Muscle layer of colon (tissue), 2 donors: ENCODE measurements around the gene ARSG.
A peak's percentile ranks its signal among the peaks of the same experiment; 100 is the strongest.

Experiments used
- H3K27ac ChIP-seq: one replicate; pipeline ENCODE4 v1.7.0; 2013; ENCODE audit warnings: low read depth, mild to moderate bottlenecking, low read length, moderate library complexity
- H3K27me3 ChIP-seq, 2 donors: one replicate each; pipeline ENCODE4 v1.7.0; 2013; ENCODE audit warnings: low read length in 2 of 2, mild to moderate bottlenecking in 2 of 2; ENCODE audit not compliant: insufficient read depth in 2 of 2, control insufficient read depth in 1 of 2
- H3K36me3 ChIP-seq: one replicate; pipeline ENCODE4 v1.7.0; 2013; ENCODE audit warnings: mild to moderate bottlenecking, low read length; ENCODE audit not compliant: insufficient read depth
- H3K4me1 ChIP-seq: one replicate; pipeline ENCODE4 v1.7.0; 2013; ENCODE audit warnings: mild to moderate bottlenecking, low read length; ENCODE audit not compliant: insufficient read depth
- H3K4me3 ChIP-seq, 2 donors: one replicate each; pipeline ENCODE4 v1.7.0; 2013; ENCODE audit warnings: low read length in 2 of 2, low read depth in 1 of 2, mild to moderate bottlenecking in 1 of 2, moderate library complexity in 1 of 2
- H3K9ac ChIP-seq: one replicate; pipeline ENCODE4 v1.7.0; 2013; ENCODE audit warnings: low read length
- H3K9me3 ChIP-seq: one replicate; pipeline ENCODE4 v1.7.0; 2013; ENCODE audit warnings: mild to moderate bottlenecking, low read length
- donor health status: abdominal sarcoma.
- donor health status: Adenocarcinoma of cecum.

The ARSG gene

DNA sequence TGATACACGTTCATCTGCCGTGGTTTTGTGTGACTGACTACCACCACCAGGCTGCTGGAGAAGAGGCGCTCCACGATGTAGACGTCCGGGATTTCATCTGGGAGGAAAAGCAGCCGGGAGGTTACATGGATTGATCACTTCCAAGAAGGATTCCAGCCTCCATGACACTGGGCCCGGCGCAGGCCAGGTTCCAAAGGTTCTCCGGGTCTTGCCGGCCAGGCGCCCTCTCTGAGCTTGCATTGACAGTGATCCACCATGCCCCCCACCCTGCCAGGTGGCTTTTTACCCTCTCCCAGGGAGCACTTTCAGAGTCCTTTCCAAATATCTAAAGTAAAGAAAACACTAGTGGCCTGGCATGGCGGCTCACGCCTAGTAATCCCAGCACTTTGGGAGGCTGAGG is 159.5 kb downstream of the ARSG start:
- Histone ChIP-seq H3K4me3 (no peak overlapping the region), H3K36me3 (peaks cover 53% of the 10 kb centered on the region), H3K27me3 (no peaks in the 10 kb centered on the region), H3K9me3 (no peaks in the 10 kb centered on the region), H3K9ac (no peak overlapping the region), H3K4me1 (peaks cover 4% of the 10 kb centered on the region), H3K27ac (no peak overlapping the region)

DNA sequence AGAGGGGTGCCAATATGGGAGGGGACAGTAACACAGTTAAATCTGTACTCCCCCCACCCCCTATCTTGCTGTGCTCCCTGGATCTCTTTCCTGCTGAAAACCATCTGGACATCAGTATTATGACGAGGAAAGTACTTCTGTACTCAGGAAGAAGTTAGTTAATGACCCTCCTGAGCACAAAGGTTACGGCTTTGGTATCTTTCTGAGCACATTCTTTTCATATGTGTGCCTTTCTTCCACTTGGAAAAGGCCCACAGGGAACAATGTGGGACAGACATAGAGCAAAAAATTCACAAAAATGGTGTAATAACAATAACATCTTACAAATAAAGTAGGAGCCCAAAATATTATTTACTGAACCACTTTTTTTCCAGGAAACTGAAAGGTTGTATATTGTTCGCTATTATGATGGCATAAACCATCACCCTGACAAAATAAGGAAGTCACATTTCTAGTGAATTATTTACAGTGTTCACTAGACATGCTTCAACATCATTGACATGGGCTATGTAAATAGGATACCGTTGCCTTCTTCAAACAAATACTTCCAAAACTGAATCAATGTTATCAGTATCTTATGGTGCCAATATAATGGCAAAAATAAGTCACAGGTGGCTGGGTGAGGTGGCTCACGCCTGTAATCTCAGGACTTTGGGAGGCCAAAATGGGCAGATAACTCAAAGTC is 160.5 kb downstream of the ARSG start:
- Histone ChIP-seq H3K9me3 (no peaks in the 10 kb centered on the region), H3K27me3 (no peaks in the 10 kb centered on the region), H3K4me3 (no peak overlapping the region), H3K27ac (no peak overlapping the region), H3K9ac (no peak overlapping the region), H3K36me3 (peaks cover 44% of the 10 kb centered on the region), H3K4me1 (peaks cover 10% of the 10 kb centered on the region)

DNA sequence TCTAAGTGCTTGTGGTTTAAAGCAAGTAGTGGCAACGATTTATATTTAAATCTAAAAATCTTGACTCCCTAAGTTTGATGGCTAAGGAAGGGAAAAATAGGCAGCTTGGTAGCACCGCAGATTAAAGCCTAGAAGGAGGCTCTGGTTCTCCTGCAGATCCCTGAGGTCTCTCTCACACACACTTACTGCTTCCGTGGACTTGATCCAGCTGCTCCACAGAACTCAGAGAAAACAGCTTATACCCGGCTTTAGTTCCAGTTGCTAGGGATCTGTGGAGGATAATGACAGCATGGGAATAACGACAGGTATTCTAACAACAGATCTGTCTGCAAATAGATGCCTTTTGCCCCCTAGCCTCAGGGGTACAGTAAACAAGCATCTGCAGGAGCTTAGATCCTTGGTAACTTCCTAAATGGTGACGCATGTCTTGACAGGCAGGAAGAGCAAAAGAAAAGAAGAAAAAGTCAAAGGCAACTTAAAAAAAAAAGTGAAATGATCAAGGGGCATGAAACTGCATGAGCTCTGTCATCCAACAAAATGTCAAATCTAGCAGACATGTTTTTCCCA is 161.5 kb downstream of the ARSG start:
- Histone ChIP-seq H3K27ac (no peak overlapping the region), H3K9ac (no peak overlapping the region), H3K9me3 (no peaks in the 10 kb centered on the region), H3K27me3 (no peaks in the 10 kb centered on the region), H3K4me3 (no peak overlapping the region), H3K4me1 (peaks cover 10% of the 10 kb centered on the region), H3K36me3 (peaks cover 41% of the 10 kb centered on the region)

DNA sequence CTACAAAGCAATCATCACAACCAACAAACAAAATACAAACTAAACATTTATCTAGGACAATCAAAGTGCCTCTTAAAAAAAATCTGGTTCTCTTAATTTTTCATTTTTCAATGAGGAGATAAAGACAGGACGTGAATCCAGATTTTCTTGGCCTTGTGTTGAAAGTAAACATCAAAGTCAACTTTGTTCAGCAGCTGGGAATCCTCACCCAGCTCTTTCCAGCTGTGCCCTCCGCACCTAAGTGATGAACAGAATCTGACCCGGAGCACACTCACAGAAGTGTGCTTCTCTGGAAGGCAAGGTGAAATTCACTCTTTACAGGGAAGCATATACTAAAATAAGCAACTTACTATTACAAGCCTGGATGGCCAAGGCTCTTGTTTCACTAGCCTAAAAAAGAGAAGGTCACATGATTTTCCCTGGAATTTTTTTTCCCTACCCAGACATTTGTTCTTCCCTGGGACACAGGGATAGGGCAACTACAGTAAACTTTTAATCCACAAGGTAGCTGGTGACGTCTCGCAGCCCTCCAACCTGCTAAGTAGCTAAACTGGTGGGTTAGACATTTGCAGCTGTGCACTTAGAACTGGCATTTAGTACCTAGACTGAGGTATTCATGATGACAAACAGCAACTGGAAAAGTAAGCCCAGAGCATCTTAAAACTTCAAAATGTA is 162.8 kb downstream of the ARSG start:
- Histone ChIP-seq H3K4me3 (no peak overlapping the region), H3K9ac (no peak overlapping the region), H3K36me3 (peaks cover 31% of the 10 kb centered on the region), H3K27ac (no peak overlapping the region), H3K9me3 (no peaks in the 10 kb centered on the region), H3K27me3 (no peaks in the 10 kb centered on the region), H3K4me1 (peaks cover 10% of the 10 kb centered on the region)

DNA sequence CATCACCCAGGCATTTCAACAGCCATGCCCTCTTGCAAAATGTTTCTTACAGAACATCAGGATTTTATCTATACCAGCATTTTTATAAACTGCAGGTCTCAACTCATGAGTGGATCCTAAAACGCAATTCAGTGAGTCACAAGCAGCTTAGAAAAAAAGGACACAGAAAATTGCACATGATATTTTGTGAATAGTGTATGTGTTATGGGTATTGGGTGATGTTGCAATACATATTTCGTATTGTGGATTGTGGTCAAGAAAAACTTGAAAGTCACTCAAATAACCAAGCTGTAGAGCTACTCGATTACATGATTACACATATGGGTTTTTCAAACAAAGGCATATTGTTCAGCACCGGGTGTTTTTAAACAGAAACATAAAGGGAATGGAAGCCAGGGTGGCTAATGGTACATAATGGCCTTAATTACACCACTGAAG is 164.6 kb downstream of the ARSG start:
- H3K9me3 ChIP-seq, result no peaks in the 10 kb centered on the region
- peaks cover 10% of the 10 kb centered on the region for H3K4me1 ChIP-seq
- H3K4me3 ChIP-seq, result peak overlapping the region in 1 of 2 donors; percentile 65
- peak overlapping the region; percentile 12 for H3K9ac ChIP-seq
- no peak overlapping the region for H3K27ac ChIP-seq
- H3K27me3 ChIP-seq, result no peaks in the 10 kb centered on the region
- peaks cover 14% of the 10 kb centered on the region for H3K36me3 ChIP-seq

DNA sequence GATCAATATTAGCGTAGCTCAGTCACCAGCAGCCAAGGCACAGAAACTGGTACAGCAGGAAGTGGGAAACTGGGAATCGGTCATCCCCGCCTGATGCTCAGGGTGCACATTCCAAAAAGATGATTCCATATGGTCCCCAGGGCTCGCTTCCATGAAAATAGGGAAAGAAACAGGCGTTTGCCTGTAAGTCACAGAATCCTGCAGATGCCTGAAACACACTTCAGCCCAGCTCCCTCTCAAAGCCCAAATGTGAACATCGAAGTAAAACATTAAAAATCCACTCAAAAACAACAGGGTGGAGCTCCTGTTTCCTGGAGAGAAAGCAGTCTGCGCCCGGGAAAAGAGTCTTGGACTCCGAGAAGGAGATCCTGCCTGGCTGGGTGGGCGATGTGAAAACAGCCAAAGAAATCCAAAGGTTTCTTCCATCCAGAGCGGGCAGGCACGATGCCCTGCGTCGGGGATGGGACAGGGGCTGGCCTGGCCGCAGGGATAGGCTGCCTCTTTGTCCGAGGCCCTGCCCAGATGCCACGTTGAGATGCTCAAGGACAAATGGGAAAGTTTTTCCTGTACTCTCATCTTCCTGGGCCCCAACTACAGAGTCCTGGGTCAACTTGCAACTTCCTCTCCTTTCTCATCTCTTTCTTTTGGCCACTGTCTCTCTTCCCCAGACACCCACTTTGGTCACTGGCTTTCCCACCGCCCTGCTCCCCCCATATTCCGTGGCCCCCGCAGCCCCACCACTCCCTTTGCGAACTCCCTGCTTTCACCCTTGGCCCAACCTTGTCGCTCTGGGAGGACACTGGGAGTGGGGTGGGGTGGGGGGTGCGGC is 165.3 kb downstream of the ARSG start:
- Histone ChIP-seq H3K27me3 (no peaks in the 10 kb centered on the region), H3K9me3 (no peaks in the 10 kb centered on the region), H3K36me3 (peaks cover 11% of the 10 kb centered on the region), H3K27ac (peak overlapping the region; percentile 91), H3K4me1 (peaks cover 10% of the 10 kb centered on the region), H3K4me3 (peak overlapping the region; percentile 60 to 65), H3K9ac (peak overlapping the region; percentile 16)

DNA sequence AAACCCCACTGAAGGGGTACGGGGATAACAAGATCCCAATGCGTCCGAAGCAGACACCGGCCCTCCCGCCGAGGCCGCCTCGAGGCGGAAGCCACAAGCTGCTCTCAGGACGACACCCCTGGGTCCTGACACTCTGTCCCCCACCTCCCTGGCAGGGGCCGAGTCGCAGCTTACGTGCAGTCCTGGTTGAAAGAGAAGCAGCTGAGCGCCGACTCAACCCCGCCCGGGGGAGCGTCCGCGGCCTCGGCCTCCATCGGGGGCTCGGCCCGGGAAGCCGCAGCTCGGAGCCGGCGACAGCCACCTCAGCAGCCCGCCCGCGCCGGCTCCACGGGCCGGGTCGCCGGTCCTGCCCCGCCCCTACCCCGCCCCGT is 165.9 kb downstream of the ARSG start, which contains the start of gene WIPI1:
Gene WIPI1 (minus strand): TSS at position 329 of the 371 bp plus-strand sequence. CDS start 75 bp downstream, at position 254.
- peak within 1 kb of the TSS; percentile 16 for H3K9ac ChIP-seq
- peak within 1 kb of the TSS; percentile 60 to 65 for H3K4me3 ChIP-seq
- no peaks in the 10 kb centered on the region for H3K27me3 ChIP-seq
- peak within 1 kb of the TSS; percentile 91 for H3K27ac ChIP-seq
- H3K4me1 ChIP-seq, result peaks cover 10% of the 10 kb centered on the region
- H3K9me3 ChIP-seq, result no peaks in the 10 kb centered on the region
- H3K36me3 ChIP-seq, result peaks cover 7% of the 10 kb centered on the region

DNA sequence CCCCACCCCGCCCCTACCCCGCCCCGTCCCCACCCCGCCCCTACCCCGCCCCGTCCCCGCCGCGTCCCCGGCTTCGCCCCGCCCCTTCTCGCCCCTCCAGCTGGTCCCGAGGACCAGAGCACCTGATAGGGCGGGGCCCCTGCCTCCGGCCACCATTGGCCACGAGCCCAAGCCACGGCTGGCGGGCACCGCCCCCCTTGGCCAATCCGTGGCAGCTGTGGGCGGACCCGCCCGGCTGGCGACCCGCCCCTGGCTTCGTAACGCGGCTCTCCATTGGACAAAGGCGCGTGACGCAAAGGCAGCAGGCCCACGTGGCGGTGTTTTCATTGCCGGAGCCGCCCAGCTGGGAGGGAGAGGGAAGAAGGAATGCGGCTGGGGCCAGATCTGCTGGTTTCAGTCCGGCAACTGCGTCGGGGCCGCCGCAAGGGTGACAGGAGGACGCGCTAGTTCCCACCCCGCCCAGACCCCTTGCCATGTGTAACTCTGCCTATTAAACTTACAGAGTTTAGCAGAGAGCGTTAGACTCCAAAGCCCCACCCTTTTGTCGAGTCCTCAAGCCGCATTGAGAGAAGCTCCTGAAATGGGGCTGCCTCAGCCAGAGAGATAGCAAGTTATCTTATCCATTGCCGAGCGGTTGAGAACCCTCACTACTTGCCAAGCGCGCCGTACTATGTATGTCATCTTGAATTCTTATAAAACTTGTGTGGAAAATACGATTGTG is 166.4 kb downstream of the ARSG start:
- H3K36me3 ChIP-seq, result peaks cover 1% of the 10 kb centered on the region
- peaks cover 10% of the 10 kb centered on the region for H3K4me1 ChIP-seq
- peak overlapping the region; percentile 12 for H3K9ac ChIP-seq
- no peaks in the 10 kb centered on the region for H3K9me3 ChIP-seq
- peak overlapping the region; percentile 40 to 56 for H3K4me3 ChIP-seq
- no peaks in the 10 kb centered on the region for H3K27me3 ChIP-seq
- H3K27ac ChIP-seq, result peak overlapping the region; percentile 40

DNA sequence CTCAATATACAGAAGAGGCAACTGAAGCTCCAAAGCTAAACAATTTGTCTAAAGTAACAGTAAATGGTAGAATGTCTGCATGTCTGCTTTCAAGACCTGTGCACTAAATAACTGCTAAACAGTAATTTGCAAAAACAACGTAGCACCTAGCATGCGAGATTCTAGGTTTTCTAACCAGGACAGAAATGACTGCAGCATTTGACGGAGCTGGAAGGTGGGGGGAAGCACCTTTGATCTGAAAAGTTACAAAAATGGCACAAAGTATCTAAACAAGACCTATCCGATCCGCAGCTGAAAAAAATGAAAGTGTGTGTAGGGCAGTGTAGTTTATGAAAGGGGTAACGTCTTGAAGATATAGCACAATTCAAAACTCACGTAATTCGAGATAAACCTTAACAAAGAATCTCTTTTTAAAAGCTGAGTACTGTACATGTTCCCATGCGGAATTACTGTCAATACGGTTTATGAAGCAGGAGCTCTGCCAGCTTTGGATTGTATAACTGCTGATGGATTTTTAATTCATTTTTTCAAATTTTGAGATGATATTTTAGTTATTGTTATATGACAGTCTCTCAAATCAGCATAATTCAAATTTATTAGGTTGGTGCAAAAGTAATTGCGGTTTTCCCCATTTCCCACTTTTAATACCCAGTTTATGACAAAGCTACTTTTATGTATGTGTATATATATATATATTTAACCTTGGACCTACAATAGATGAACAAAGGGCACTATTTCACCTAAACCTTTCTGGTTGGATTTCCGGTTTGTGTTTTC is 167.2 kb downstream of the ARSG start:
- Histone ChIP-seq H3K4me3 (peak overlapping the region; percentile 40 to 56), H3K4me1 (peaks cover 10% of the 10 kb centered on the region), H3K36me3 (no peaks in the 10 kb centered on the region), H3K27me3 (no peaks in the 10 kb centered on the region), H3K9me3 (no peaks in the 10 kb centered on the region), H3K9ac (peak overlapping the region; percentile 12), H3K27ac (peak overlapping the region; percentile 40)

DNA sequence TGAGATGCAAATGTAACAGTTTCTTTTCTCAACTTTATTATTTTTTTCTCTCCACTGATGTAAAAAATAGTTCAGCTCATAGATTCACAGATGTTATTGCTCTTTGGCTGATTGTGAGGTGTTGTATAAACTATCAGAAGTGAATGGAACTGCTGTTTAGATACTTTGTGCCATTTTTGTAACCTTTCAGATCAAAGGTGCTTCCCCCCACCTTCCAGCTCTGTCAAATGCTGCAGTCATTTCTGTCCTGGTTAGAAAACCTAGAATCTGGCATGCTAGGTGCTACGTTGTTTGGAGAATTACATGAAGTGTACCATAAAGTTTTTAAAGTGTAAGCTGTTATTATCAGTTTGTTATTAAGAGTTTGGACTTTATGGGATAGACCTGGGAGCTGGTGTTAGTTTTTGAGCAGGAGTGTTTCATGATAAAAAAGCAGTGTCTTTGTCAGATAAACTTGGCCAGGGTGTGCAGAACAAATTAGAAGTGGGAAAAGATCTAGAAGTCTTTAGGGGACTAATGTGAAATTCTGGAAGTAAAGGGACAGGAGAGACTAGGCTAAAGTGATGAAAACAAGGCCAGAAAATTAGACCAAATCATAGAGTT is 167.8 kb downstream of the ARSG start:
- Histone ChIP-seq H3K27ac (no peak overlapping the region), H3K9ac (no peak overlapping the region), H3K36me3 (no peaks in the 10 kb centered on the region), H3K9me3 (no peaks in the 10 kb centered on the region), H3K4me1 (peaks cover 10% of the 10 kb centered on the region), H3K4me3 (no peak overlapping the region), H3K27me3 (no peaks in the 10 kb centered on the region)
